Astrocyte of the spinal cord (primary cell): ENCODE data around the gene ALDH3A1.

ENCODE experiments used
- DNase-seq: peaks from one replicate; pipeline ENCODE4 v3.0.0; 2011; ENCODE audit warnings: low read depth, low spot score
- H3K4me3 ChIP-seq: 2 replicates; pipeline ENCODE4 v1.5.1; 2011; ENCODE audit warnings: low read depth, mild to moderate bottlenecking, low read length, moderate library complexity
- in situ Hi-C: cut with HindIII; loops from 2 replicates; pipeline ENCODE4 v1.10.0; 2017; ENCODE audit warnings: low sequenced_read_pairs
- TF ChIP-seq, protein P1 (sequence below): IDR thresholded peaks from 2 replicates; pipeline ENCODE4 v1.5.1; 2012; ENCODE audit warnings: low read depth, mild to moderate bottlenecking, low read length, inconsistent platforms

Gene ALDH3A1

DNA sequence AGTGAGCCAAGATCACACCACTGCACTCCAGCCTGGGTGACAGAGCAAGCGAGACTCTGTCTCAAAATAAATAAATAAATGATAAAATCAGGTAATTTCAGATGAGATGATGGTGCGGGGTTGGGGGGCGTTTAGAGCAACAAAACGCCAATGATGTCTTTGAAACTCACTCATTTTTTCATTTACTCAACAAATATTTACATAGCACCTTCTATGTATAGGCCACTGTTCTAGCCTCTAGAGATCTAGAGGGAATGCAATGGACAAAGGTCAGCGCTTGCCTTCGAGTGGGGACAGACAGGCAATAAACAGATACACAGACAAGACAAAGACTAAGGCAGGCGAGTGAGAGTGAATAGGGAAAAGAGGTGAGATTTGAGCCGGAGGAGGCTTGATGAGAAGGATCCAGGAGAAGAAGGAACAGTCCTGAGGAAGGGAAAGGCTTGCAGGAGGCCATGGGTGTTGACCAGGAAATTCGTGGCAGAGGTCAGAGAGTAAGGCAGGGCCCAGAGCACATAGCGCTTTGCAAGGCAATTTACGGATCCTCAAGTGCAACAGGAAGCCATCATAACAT lies 14.1 kb downstream of the ALDH3A1 start:
- in situ Hi-C loops, result no loop called here
- TF ChIP-seq, protein P1, sequence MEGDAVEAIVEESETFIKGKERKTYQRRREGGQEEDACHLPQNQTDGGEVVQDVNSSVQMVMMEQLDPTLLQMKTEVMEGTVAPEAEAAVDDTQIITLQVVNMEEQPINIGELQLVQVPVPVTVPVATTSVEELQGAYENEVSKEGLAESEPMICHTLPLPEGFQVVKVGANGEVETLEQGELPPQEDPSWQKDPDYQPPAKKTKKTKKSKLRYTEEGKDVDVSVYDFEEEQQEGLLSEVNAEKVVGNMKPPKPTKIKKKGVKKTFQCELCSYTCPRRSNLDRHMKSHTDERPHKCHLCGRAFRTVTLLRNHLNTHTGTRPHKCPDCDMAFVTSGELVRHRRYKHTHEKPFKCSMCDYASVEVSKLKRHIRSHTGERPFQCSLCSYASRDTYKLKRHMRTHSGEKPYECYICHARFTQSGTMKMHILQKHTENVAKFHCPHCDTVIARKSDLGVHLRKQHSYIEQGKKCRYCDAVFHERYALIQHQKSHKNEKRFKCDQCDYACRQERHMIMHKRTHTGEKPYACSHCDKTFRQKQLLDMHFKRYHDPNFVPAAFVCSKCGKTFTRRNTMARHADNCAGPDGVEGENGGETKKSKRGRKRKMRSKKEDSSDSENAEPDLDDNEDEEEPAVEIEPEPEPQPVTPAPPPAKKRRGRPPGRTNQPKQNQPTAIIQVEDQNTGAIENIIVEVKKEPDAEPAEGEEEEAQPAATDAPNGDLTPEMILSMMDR, result no peak
- H3K4me3 ChIP-seq, result no peak overlapping the region
- DNase-seq, result no peak

DNA sequence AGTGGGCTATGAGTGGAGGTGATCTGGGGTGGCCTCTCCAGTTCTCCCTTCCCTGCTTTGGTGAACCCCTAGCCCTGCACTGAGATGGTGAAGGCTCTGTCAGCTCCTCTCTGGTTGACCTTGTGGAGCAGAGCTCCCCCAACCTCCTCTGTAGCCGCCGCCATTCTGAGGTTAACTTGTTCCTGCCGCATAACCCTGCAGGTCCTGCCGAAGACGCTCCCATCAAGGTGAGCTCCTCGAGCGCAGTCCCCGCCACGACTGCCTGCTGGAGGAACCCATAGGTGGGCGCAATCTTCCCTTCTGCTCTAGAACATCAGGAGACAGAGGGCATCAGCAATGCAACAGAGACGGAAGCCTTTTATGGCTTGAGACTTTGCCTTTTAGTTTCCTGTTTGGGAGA lies 16.5 kb downstream of the ALDH3A1 start:
- no peak for DNase-seq
- TF ChIP-seq, protein P1, result no peak
- H3K4me3 ChIP-seq, result no peak overlapping the region
- in situ Hi-C loops, result no loop called here

DNA sequence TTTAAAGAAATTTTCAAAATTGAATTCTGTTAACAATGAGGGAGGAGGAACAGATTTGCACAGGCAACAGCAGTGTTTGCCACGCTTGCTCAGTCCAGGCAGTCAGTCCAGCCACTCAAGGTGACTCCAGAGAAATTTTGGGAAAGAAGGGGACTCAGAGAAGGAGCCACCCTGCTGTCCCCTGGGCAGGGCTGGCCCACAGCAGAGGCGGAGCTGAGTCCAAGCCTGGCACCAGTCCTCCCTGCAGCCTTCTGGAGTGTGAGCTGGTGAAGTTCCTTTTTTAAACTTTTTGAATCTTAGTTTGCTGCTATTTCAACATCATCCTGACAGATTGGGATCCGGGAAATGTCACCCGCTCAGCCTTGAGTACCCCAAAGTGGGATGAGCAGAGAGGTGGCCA lies 17.3 kb downstream of the ALDH3A1 start:
- H3K4me3 ChIP-seq, result no peak overlapping the region
- no peak for DNase-seq
- in situ Hi-C loops, result no loop called here
- TF ChIP-seq, protein P1, result no peak

DNA sequence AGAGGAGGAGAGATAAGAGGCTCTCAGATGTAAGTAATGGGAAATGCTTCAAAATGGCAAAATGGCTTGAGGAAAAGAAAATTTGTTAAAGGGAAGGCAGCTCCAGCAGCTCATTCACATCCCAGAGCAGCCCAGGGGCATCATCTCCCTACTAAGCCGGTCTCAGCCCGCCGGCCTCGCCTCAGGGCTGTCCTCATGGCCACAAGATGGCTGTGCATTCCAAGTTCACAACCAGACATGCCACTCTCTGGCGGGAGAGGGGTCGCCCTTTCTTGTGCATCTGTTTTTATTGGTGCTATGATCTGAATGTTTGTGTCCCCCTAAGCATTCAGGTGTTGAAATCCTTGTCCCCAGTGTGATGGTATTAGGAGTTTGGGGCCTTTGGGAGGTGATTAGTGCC lies 18.2 kb downstream of the ALDH3A1 start:
- in situ Hi-C loops, result no loop called here
- no peak overlapping the region for H3K4me3 ChIP-seq
- TF ChIP-seq, protein P1, result no peak
- DNase-seq, result no peak

- DNase-seq, result peak; percentile 57
- TF ChIP-seq, protein P1, result no peak
- in situ Hi-C loops, result no loop called here
- H3K4me3 ChIP-seq, result no peak overlapping the region
Measured at GRCh38 chr17:19728084-19728495, 20.0 kb downstream of the ALDH3A1 start.

DNA sequence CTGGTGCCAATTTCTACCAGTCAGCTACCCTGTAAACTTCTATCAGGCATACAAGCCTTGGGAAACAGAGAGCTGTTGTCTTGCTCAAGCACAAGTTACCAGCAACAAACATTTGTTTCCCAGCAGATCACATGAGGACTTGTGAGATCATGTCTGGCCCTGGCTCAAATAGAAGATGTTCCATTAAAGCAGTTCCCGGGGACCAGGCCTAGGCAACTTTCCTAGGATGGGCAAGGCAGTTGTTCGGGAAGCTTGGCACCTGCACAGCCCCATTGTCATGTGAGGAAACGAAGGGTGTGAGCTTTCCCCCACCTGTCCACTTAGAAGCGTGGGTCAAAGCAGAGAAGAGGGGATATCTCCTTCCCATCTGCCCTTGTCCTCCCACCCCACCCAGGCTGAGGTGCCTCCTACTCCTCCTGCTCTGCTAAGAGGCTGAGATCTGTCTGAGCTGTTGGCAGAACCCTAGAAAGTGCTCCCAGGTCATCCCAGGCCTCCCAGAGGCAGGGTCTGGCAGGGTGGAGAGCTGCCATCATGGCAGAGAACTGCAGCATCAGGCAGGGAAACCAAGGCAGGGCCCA lies 20.5 kb downstream of the ALDH3A1 start:
- DNase-seq, result peak; percentile 46
- in situ Hi-C loops, result no loop called here
- H3K4me3 ChIP-seq, result no peak overlapping the region
- TF ChIP-seq, protein P1, result no peak
